ENCODE data around the gene CRIP2. TPM values are rescaled to one million over a fixed set of nuclear protein-coding genes. Genes with fewer than 3 reads are reported as not detected.

Gene CRIP2
- total and polyA plus RNA-seq, 2 experiments from 2014 or later = 188 to 319 TPM

DNA sequence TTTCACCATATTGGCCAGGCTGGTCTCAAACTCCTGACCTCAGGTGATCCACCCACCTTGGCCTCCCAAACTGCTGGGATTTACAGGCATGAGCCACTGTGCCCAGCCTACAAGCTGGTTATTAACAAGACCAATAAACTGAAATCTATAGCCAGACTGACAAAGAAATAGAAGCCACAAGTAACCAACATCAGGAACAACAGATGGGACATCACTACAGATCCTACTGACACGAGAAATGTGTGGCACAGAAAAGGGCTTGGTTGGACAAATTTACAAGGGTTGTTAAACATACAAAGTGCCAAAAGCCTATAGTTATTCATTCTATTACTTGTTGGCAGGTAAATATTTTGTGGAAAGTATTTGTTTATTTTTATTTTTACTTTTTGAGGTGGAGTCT is 43.4 kb upstream of the CRIP2 start:
- H3K9me3 ChIP-seq (ENCODE audit: low read depth) = no peaks in the 10 kb centered on the region
- no peak overlapping the region for H3K4me2 ChIP-seq (ENCODE audit: unreplicated experiment)
- no peaks in the 10 kb centered on the region for H3K27me3 ChIP-seq (replicated peaks; ENCODE audit: insufficient read depth)
- in situ Hi-C loops (cut with MboI) = no loop called here
- H3K9ac ChIP-seq = no peak overlapping the region
- H3K36me3 ChIP-seq (ENCODE audit: low read depth) = no peaks in the 10 kb centered on the region
- no peak overlapping the region for H3K4me3 ChIP-seq
- peaks cover 10% of the 10 kb centered on the region for H3K4me1 ChIP-seq (ENCODE audit: insufficient read depth)
- no peak overlapping the region for H3K27ac ChIP-seq
- peaks cover 10% of the 10 kb centered on the region for H4K20me1 ChIP-seq (ENCODE audit: insufficient read depth)
- TF ChIP-seq EZH2phosphoT487 (IDR thresholded peaks at IDR 0.05; ENCODE audit: insufficient read depth, low read depth) (no peak), EZH2 (IDR thresholded peaks at IDR 0.05; ENCODE audit: insufficient read depth, poor library complexity, severe bottlenecking) (no peak)
- DNase-seq = no peak
- peaks cover 11% of the 10 kb centered on the region; the same call in 1 of the 2 replicates for H3F3A ChIP-seq (ENCODE audit: insufficient read depth)
- no peaks in the 10 kb centered on the region for H3K9me2 ChIP-seq (ENCODE audit: insufficient read depth)
- WGBS, 2 experiments (ENCODE audit: low coverage in 1 of 2, low lambda C conversion rate in 2 of 2, missing lambda C conversion rate in 2 of 2) = 100% methylated on average over 1 of the region's 1 CpG
- H3K79me2 ChIP-seq (ENCODE audit: insufficient read depth) = peaks cover 100% of the 10 kb centered on the region
- no peak overlapping the region for H2AFZ ChIP-seq

DNA sequence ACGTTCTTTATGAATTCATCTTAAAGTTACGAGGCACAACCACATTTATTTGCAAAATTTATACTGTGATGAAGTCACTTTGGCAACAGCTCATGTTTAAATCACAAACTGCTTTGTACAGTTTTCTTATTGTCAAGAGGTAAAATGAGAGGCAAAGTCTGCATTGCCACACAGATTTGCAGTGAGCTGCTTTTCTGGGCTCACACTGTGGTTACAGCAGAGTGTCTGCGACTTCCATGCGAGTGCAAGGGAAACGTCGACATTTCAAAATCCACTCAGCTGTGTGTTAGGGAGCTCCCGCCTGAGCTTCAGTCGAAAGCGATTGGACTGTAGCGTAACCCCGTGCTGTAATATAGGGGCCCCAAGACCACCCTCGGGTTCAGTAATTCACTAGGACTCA is 42.0 kb upstream of the CRIP2 start:
- peaks cover 100% of the 10 kb centered on the region for H3K79me2 ChIP-seq (ENCODE audit: insufficient read depth)
- in situ Hi-C loops (cut with MboI) = no loop called here
- H3K36me3 ChIP-seq (ENCODE audit: low read depth) = no peaks in the 10 kb centered on the region
- no peak overlapping the region for H3K4me3 ChIP-seq
- no peaks in the 10 kb centered on the region for H3K27me3 ChIP-seq (replicated peaks; ENCODE audit: insufficient read depth)
- no peak for DNase-seq
- no peak overlapping the region for H2AFZ ChIP-seq
- no peak overlapping the region for H3K4me2 ChIP-seq (ENCODE audit: unreplicated experiment)
- no peaks in the 10 kb centered on the region for H3K9me2 ChIP-seq (ENCODE audit: insufficient read depth)
- WGBS, 2 experiments (ENCODE audit: low coverage in 1 of 2, low lambda C conversion rate in 2 of 2, missing lambda C conversion rate in 2 of 2) = 69 to 83% methylated on average over 12 of the region's 12 CpGs
- H3K9ac ChIP-seq = no peak overlapping the region
- TF ChIP-seq EZH2 (IDR thresholded peaks at IDR 0.05; ENCODE audit: insufficient read depth, poor library complexity, severe bottlenecking) (no peak), EZH2phosphoT487 (IDR thresholded peaks at IDR 0.05; ENCODE audit: insufficient read depth, low read depth) (no peak)
- peaks cover 11% of the 10 kb centered on the region; the same call in 1 of the 2 replicates for H3F3A ChIP-seq (ENCODE audit: insufficient read depth)
- peaks cover 12% of the 10 kb centered on the region for H4K20me1 ChIP-seq (ENCODE audit: insufficient read depth)
- H3K4me1 ChIP-seq (ENCODE audit: insufficient read depth) = peaks cover 10% of the 10 kb centered on the region
- no peaks in the 10 kb centered on the region for H3K9me3 ChIP-seq (ENCODE audit: low read depth)
- H3K27ac ChIP-seq = no peak overlapping the region

DNA sequence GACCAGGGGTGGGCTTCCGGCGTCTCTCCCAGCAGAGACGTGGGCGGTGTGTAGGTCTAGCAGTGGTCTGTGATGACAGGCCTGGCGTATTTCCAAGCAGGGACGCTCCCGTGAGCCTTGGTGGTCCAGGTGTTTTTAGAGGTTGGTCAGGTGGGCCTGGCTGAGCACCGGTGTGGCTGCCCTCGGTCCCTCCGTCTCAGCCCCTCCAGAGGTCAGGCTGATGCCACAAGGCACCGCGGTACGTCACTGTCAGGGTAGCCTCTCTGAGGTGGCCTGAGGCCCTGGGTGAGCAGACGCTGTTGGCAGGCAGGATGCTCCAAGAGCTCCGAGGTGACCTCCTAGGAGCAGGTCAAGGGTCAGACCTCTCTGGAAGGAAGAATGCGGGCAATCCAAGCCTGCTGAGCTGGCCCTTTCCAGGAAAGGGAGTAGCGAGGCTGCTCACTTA is 41.4 kb upstream of the CRIP2 start:
- no peak for TF ChIP-seq EZH2 (IDR thresholded peaks at IDR 0.05; ENCODE audit: insufficient read depth, poor library complexity, severe bottlenecking)
- no peak for TF ChIP-seq EZH2phosphoT487 (IDR thresholded peaks at IDR 0.05; ENCODE audit: insufficient read depth, low read depth)
- peaks cover 11% of the 10 kb centered on the region; the same call in 1 of the 2 replicates for H3F3A ChIP-seq (ENCODE audit: insufficient read depth)
- in situ Hi-C loops (cut with MboI) = no loop called here

DNA sequence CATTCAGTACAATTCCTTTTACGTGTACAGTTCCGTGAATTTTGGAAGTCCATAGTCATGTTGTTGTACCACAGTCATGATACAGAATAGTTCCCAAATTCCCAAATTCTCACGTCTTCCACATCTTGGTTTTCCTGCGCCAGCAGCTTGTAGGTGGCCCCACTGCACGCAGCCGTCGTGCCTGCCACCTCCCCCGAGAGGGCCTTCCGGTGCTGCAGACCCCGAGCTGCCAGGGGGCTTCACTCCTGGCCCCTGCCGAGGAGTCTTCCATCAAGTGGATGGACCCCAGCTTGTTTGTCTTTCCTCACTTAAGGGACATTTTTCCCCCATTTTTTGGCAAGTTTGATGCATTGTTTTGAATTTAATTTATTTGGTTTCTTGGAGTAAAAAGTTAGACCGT is 38.2 kb upstream of the CRIP2 start:
- no peaks in the 10 kb centered on the region for H3K9me3 ChIP-seq (ENCODE audit: low read depth)
- DNase-seq = no peak
- no peaks in the 10 kb centered on the region for H3K4me1 ChIP-seq (ENCODE audit: insufficient read depth)
- in situ Hi-C loops (cut with MboI) = no loop called here
- peaks cover under 1% of the 10 kb centered on the region; the same call in 1 of the 2 replicates for H3F3A ChIP-seq (ENCODE audit: insufficient read depth)
- H3K9me2 ChIP-seq (ENCODE audit: insufficient read depth) = no peaks in the 10 kb centered on the region
- no peak overlapping the region for H3K9ac ChIP-seq
- no peaks in the 10 kb centered on the region for H3K36me3 ChIP-seq (ENCODE audit: low read depth)
- TF ChIP-seq EZH2 (IDR thresholded peaks at IDR 0.05; ENCODE audit: insufficient read depth, poor library complexity, severe bottlenecking) = no peak
- TF ChIP-seq EZH2phosphoT487 (IDR thresholded peaks at IDR 0.05; ENCODE audit: insufficient read depth, low read depth) = no peak
- H3K79me2 ChIP-seq (ENCODE audit: insufficient read depth) = peaks cover 97% of the 10 kb centered on the region
- H3K27me3 ChIP-seq (replicated peaks; ENCODE audit: insufficient read depth) = no peaks in the 10 kb centered on the region
- WGBS, 2 experiments (ENCODE audit: low coverage in 1 of 2, low lambda C conversion rate in 2 of 2, missing lambda C conversion rate in 2 of 2) = 89% methylated on average over 12 of the region's 12 CpGs
- no peak overlapping the region for H3K27ac ChIP-seq
- no peak overlapping the region for H2AFZ ChIP-seq
- no peak overlapping the region for H3K4me3 ChIP-seq
- peaks cover 12% of the 10 kb centered on the region for H4K20me1 ChIP-seq (ENCODE audit: insufficient read depth)
- no peak overlapping the region for H3K4me2 ChIP-seq (ENCODE audit: unreplicated experiment)

More for the DNA sequence above, 41.4 kb upstream of the CRIP2 start:
- Histone ChIP-seq H3K4me1 (ENCODE audit: insufficient read depth) (peaks cover 10% of the 10 kb centered on the region), H3K79me2 (ENCODE audit: insufficient read depth) (peaks cover 100% of the 10 kb centered on the region), H3K27ac (no peak overlapping the region), H3K9me2 (ENCODE audit: insufficient read depth) (no peaks in the 10 kb centered on the region), H3K4me3 (no peak overlapping the region), H3K36me3 (ENCODE audit: low read depth) (no peaks in the 10 kb centered on the region), H3K9me3 (ENCODE audit: low read depth) (no peaks in the 10 kb centered on the region), H2AFZ (no peak overlapping the region), H3K9ac (no peak overlapping the region), H3K27me3 (replicated peaks; ENCODE audit: insufficient read depth) (no peaks in the 10 kb centered on the region), H4K20me1 (ENCODE audit: insufficient read depth) (peaks cover 12% of the 10 kb centered on the region), H3K4me2 (ENCODE audit: unreplicated experiment) (no peak overlapping the region)
- WGBS, 2 experiments (ENCODE audit: low coverage in 1 of 2, low lambda C conversion rate in 2 of 2, missing lambda C conversion rate in 2 of 2) = 84 to 85% methylated on average over 15 to 17 of the region's 17 CpGs
- no peak for DNase-seq
